HL-60/S4 treated with phorbol 12-myristate 13-acetate at 8.2 ng/mL for 4 days and 3 days (cell line): ENCODE results near the gene SLC5A5.
"Not testable (repeated sequence)": the region's sequence is repeated elsewhere in the genome, so short reads cannot be mapped to it uniquely, and the experiment has no call there.

Source experiments
- in situ Hi-C: fragments of 300-500 bp; cut with MboI; formaldehyde crosslinking; loops from 2 replicates; pipeline ENCODE4 v1.15.0; 2022; ENCODE audit warnings: low sequenced_read_pairs

The SLC5A5 gene

GRCh38 chr19:17869114-17869608, 2.6 kb upstream of the SLC5A5 start:
- in situ Hi-C loops, result no loop called here

- in situ Hi-C loops, result no loop called here
These were observed 490 bp upstream of the SLC5A5 start for GRCh38 chr19:17871032-17871877.

GRCh38 chr19:17872251-17873001, 681 bp downstream of the SLC5A5 start:
- in situ Hi-C loops, result no loop called here

- in situ Hi-C loops, result no loop called here
These were observed 2.3 kb downstream of the SLC5A5 start for GRCh38 chr19:17873786-17874757.

GRCh38 chr19:17874758-17875135, 3.0 kb downstream of the SLC5A5 start:
- in situ Hi-C loops, result no loop called here

- in situ Hi-C loops, result no loop called here
These were observed 6.0 kb downstream of the SLC5A5 start for GRCh38 chr19:17877696-17878095.

- in situ Hi-C loops, result no loop called here
These were observed 7.7 kb downstream of the SLC5A5 start for GRCh38 chr19:17879466-17879865.

- in situ Hi-C loops, result no loop called here
These were observed 10.0 kb downstream of the SLC5A5 start for GRCh38 chr19:17881701-17882100.

GRCh38 chr19:17883627-17884410, 12.1 kb downstream of the SLC5A5 start:
- in situ Hi-C loops, result no loop called here

- in situ Hi-C loops, result no loop called here
These were observed 14.8 kb downstream of the SLC5A5 start for GRCh38 chr19:17886515-17886914.

- in situ Hi-C loops, result not testable (repeated sequence)
These were observed 15.5 kb downstream of the SLC5A5 start for GRCh38 chr19:17887221-17887620.

GRCh38 chr19:17888260-17888659, 16.5 kb downstream of the SLC5A5 start:
- in situ Hi-C loops, result no loop called here

GRCh38 chr19:17889609-17890214, 18.0 kb downstream of the SLC5A5 start:
- in situ Hi-C loops, result no loop called here

GRCh38 chr19:17893766-17894165, 22.0 kb downstream of the SLC5A5 start:
- in situ Hi-C loops, result no loop called here

- in situ Hi-C loops, result no loop called here
These were observed 31.0 kb downstream of the SLC5A5 start for GRCh38 chr19:17902701-17903100.

GRCh38 chr19:17908244-17908643, 36.5 kb downstream of the SLC5A5 start:
- in situ Hi-C loops, result no loop called here

- in situ Hi-C loops, result no loop called here
These were observed 37.4 kb downstream of the SLC5A5 start for GRCh38 chr19:17909003-17909732.

- in situ Hi-C loops, result no loop called here
These were observed 39.1 kb downstream of the SLC5A5 start for GRCh38 chr19:17910791-17911360.
